CD14-positive monocyte (primary cell): ENCODE data around the gene A2M. TPM values are rescaled to one million over a fixed set of nuclear protein-coding genes. Genes with fewer than 3 reads are reported as not detected.

Experiments
- DNase-seq, 3 donors: peaks; one replicate each; pipeline ENCODE4 v3.0.0-alpha.2; 2011 to 2022
- H2AFZ ChIP-seq: 2 replicates; pipeline ENCODE4 v1.6.0; 2012; ENCODE audit warnings: mild to moderate bottlenecking, low read depth, low read length, inconsistent platforms; ENCODE audit not compliant: insufficient read depth, poor library complexity, severe bottlenecking
- H3K27ac ChIP-seq, 2 donors: 1 replicate in 1 of 2; 2 replicates in 1 of 2; pipeline ENCODE4 v1.5.1; 2012 to 2013; ENCODE audit warnings: low read length in 2 of 2, control low read depth in 1 of 2, inconsistent platforms in 1 of 2, low read depth in 1 of 2, mild to moderate bottlenecking in 1 of 2
- H3K27me3 ChIP-seq, 2 donors: one replicate each; pipeline versions ENCODE4 v1.6.0 to v1.6.1; 2011 to 2013; ENCODE audit warnings: low read length in 2 of 2; ENCODE audit not compliant: control insufficient read depth in 2 of 2, insufficient read depth in 2 of 2
- H3K36me3 ChIP-seq, 2 donors: replicated peaks in 1 of 2; 1 replicate in 1 of 2; 2 replicates in 1 of 2; pipeline versions ENCODE4 v1.5.1 to v1.6.1; 2012 to 2013; ENCODE audit warnings: low read length in 2 of 2, control low read depth in 1 of 2, inconsistent platforms in 1 of 2, mild to moderate bottlenecking in 1 of 2; ENCODE audit not compliant: insufficient read depth in 2 of 2, control insufficient read depth in 1 of 2
- H3K4me1 ChIP-seq, 2 donors: 1 replicate in 1 of 2; 2 replicates in 1 of 2; pipeline versions ENCODE4 v1.5.1 to v1.6.1; 2012 to 2013; ENCODE audit warnings: low read length in 2 of 2, control low read depth in 1 of 2, inconsistent platforms in 1 of 2, mild to moderate bottlenecking in 1 of 2, moderate library complexity in 1 of 2; ENCODE audit not compliant: insufficient read depth in 2 of 2, control insufficient read depth in 1 of 2
- H3K4me2 ChIP-seq: replicated peaks from 2 replicates; pipeline ENCODE3; 2012; ENCODE audit warnings: low read length, moderate library complexity, mild to moderate bottlenecking; ENCODE audit not compliant: poor library complexity, severe bottlenecking; ENCODE audit errors: extremely low read depth
- H3K4me3 ChIP-seq, 3 experiments: fragments of 200-600 bp in 1 of 3; sonication (generic) in 1 of 3; replicated peaks in 1 of 3; 1 replicate in 2 of 3; 2 replicates in 1 of 3; pipeline ENCODE4 v1.5.1; 2011 to 2013; ENCODE audit warnings: low read length in 3 of 3, mild to moderate bottlenecking in 3 of 3, control low read depth in 2 of 3, low read depth in 2 of 3, inconsistent platforms in 1 of 3, moderate library complexity in 1 of 3
- H3K79me2 ChIP-seq: 2 replicates; pipeline ENCODE4 v1.6.0; 2012; ENCODE audit warnings: mild to moderate bottlenecking, control low read depth, inconsistent platforms, low read length, moderate library complexity; ENCODE audit not compliant: insufficient read depth
- H3K9ac ChIP-seq: 2 replicates; pipeline ENCODE4 v1.6.0; 2017; ENCODE audit warnings: low read length, mild to moderate bottlenecking; ENCODE audit not compliant: insufficient read depth, poor library complexity, severe bottlenecking
- H3K9me3 ChIP-seq, 2 donors: replicated peaks in 1 of 2; 1 replicate in 1 of 2; 2 replicates in 1 of 2; pipeline versions ENCODE4 v1.5.1 to v1.6.1; 2012 to 2013; ENCODE audit warnings: low read length in 2 of 2, control low read depth in 1 of 2; ENCODE audit not compliant: control insufficient read depth in 1 of 2, insufficient read depth in 1 of 2
- H4K20me1 ChIP-seq: 2 replicates; pipeline ENCODE4 v1.6.0; 2012; ENCODE audit warnings: mild to moderate bottlenecking, low read length, control low read depth, moderate library complexity; ENCODE audit not compliant: insufficient read depth
- H3K27ac Mint-ChIP-seq, 7 donors: one replicate each; pipeline ENCODE4 v1.8.0; 2020; ENCODE audit warnings: mild to moderate bottlenecking in 7 of 7, mixed read lengths in 7 of 7, moderate library complexity in 6 of 7, inconsistent platforms in 2 of 7
- H3K27me3 Mint-ChIP-seq, 3 donors: one replicate each; pipeline ENCODE4 v1.8.0; 2021 to 2022; ENCODE audit warnings: low read depth in 3 of 3, mild to moderate bottlenecking in 3 of 3, mixed read lengths in 3 of 3, moderate library complexity in 3 of 3, inconsistent platforms in 1 of 3
- H3K36me3 Mint-ChIP-seq, 2 donors: one replicate each; pipeline ENCODE4 v1.8.0; 2020; ENCODE audit warnings: mixed read lengths in 2 of 2, inconsistent platforms in 1 of 2, mild to moderate bottlenecking in 1 of 2
- H3K4me1 Mint-ChIP-seq: one replicate; pipeline ENCODE4 v1.8.0; 2020; ENCODE audit warnings: mild to moderate bottlenecking, mixed read lengths
- H3K4me3 Mint-ChIP-seq, 2 donors: one replicate each; pipeline ENCODE4 v1.8.0; 2020; ENCODE audit warnings: mild to moderate bottlenecking in 2 of 2, mixed read lengths in 2 of 2, moderate library complexity in 1 of 2
- H3K9me3 Mint-ChIP-seq, 7 donors: one replicate each; pipeline ENCODE4 v1.8.0; 2020 to 2022; ENCODE audit warnings: mixed read lengths in 7 of 7, mild to moderate bottlenecking in 6 of 7, moderate library complexity in 6 of 7, inconsistent platforms in 2 of 7
- CTCF ChIP-seq: fragments of 200-600 bp; IDR thresholded peaks from one replicate; pipeline ENCODE4 v1.8.0; 2022; ENCODE audit warnings: antibody characterized with exemption, mild to moderate bottlenecking
- WGBS: methylation state at CpG from one replicate; pipeline ENCODE4 v1.1.5; 2013; ENCODE audit warnings: missing lambda C conversion rate; ENCODE audit not compliant: insufficient coverage; 5-methylcytosine and 5-hydroxymethylcytosine counted together
- intact Hi-C, 2 donors: fragments of 100-400 bp; cut with micrococcal nuclease; formaldehyde crosslinking; loops; one replicate each; pipeline versions ENCODE4 v1.15.0 to v1.15.1; 2023
- polyA plus RNA-seq, 3 donors: library from polyadenylated mRNA; depleted of rRNA in 1 of 3; unstranded in 2 of 3; stranded (reverse) in 1 of 3; fragments of 300-500 nt in 2 of 3; fragments of >200 nt in 1 of 3; fragmentation: Illumina TruSeq in 2 of 3; gene quantifications; 1 replicate in 2 of 3; 2 replicates in 1 of 3; pipeline ENCODE4 v1.2.3, GENCODE V29; 2012 to 2021

Gene A2M
- polyA plus RNA-seq, 3 donors: 0.12 to 1.2 TPM; not detected in 1

GRCh38 chr12:9114946-9115345 lies 773 bp downstream of the A2M start:
- H3K4me1 Mint-ChIP-seq: peaks cover 40% of the 10 kb centered on the region
- H3K4me3 ChIP-seq: no peak overlapping the region
- H3K4me2 ChIP-seq: no peak overlapping the region
- H3K79me2 ChIP-seq: no peaks in the 10 kb centered on the region
- peaks cover 32 to 43% of the 10 kb centered on the region in 2 donors for H3K4me1 ChIP-seq
- H3K27ac Mint-ChIP-seq: peak overlapping the region in 5 of 7 donors; percentile 14 to 92 (median 37)
- DNase-seq: peak; percentile 21 to 72 (median 58)
- peak overlapping the region in 1 of 2 donors; percentile 21 for H3K27ac ChIP-seq
- no peaks in the 10 kb centered on the region for H3K9me3 ChIP-seq
- H4K20me1 ChIP-seq: no peaks in the 10 kb centered on the region
- no peak overlapping the region for H3K4me3 Mint-ChIP-seq
- peaks cover 0 to 2% (median 0%) of the 10 kb centered on the region in 3 donors for H3K27me3 Mint-ChIP-seq
- H3K9ac ChIP-seq: no peak overlapping the region
- no peaks in the 10 kb centered on the region for H3K36me3 ChIP-seq
- TF ChIP-seq CTCF: no peak
- intact Hi-C loops: no loop called here
- no peaks in the 10 kb centered on the region for H3K36me3 Mint-ChIP-seq
- H2AFZ ChIP-seq: no peak overlapping the region
- H3K9me3 Mint-ChIP-seq: peaks cover 0 to 2% (median 0%) of the 10 kb centered on the region in 7 donors
- H3K27me3 ChIP-seq: no peaks in the 10 kb centered on the region

- H3K9me3 Mint-ChIP-seq: peaks cover 0 to 2% (median 0%) of the 10 kb centered on the region in 7 donors
- Histone ChIP-seq H3K4me1 (peaks cover 31 to 39% of the 10 kb centered on the region in 2 donors), H3K9ac (no peak overlapping the region), H3K4me2 (no peak overlapping the region), H4K20me1 (no peaks in the 10 kb centered on the region), H3K9me3 (no peaks in the 10 kb centered on the region), H3K79me2 (no peaks in the 10 kb centered on the region), H3K27ac (no peak overlapping the region), H3K27me3 (no peaks in the 10 kb centered on the region), H2AFZ (no peak overlapping the region), H3K36me3 (no peaks in the 10 kb centered on the region), H3K4me3 (no peak overlapping the region)
- no CpG with 5 or more reads among the region's 1 CpG for WGBS
- H3K27me3 Mint-ChIP-seq: peaks cover 0 to 2% (median 0%) of the 10 kb centered on the region in 3 donors
- no peak for DNase-seq
- H3K4me3 Mint-ChIP-seq: no peak overlapping the region
- H3K36me3 Mint-ChIP-seq: no peaks in the 10 kb centered on the region
- peaks cover 36% of the 10 kb centered on the region for H3K4me1 Mint-ChIP-seq
- intact Hi-C loops: no loop called here
- no peak for TF ChIP-seq CTCF
- H3K27ac Mint-ChIP-seq: no peak overlapping the region
Measured at GRCh38 chr12:9113987-9114309, 1.8 kb downstream of the A2M start.
